Natural killer cell treated with Interleukin-12 subunit alpha and Interleukin-12 subunit beta and Interleukin-15 and Interleukin-18, amount 100 ng/mL, for 72 hours (primary cell): ENCODE data around the gene PRDX6. TPM values are rescaled to one million over a fixed set of nuclear protein-coding genes. Genes with fewer than 3 reads are reported as not detected.

Source experiments
- ATAC-seq, 2 donors: fragments of 150-1000 bp; cut with Tn5 transposase in 1 of 2; sonication (Bioruptor Pico), chemical (Tn5 transposase) in 1 of 2; 2 replicates each; pipeline ENCODE4 v1.10.0; 2021
- DNase-seq: peaks from one replicate; pipeline ENCODE4 v3.0.0; 2022; ENCODE audit warnings: low spot score
- H3K27ac Mint-ChIP-seq, 2 donors: 1 replicate in 1 of 2; 2 replicates in 1 of 2; pipeline ENCODE4 v1.8.0; 2022; ENCODE audit warnings: mixed read lengths in 2 of 2, mild to moderate bottlenecking in 1 of 2, moderate library complexity in 1 of 2
- H3K27me3 Mint-ChIP-seq, 2 donors: 1 replicate in 1 of 2; 2 replicates in 1 of 2; pipeline ENCODE4 v1.8.0; 2022; ENCODE audit warnings: mixed read lengths in 2 of 2
- H3K36me3 Mint-ChIP-seq: one replicate; pipeline ENCODE4 v1.8.0; 2022; ENCODE audit warnings: mixed read lengths
- H3K4me1 Mint-ChIP-seq, 2 donors: 1 replicate in 1 of 2; 2 replicates in 1 of 2; pipeline ENCODE4 v1.8.0; 2022; ENCODE audit warnings: low read depth in 2 of 2, mixed read lengths in 2 of 2, mild to moderate bottlenecking in 1 of 2
- H3K4me3 Mint-ChIP-seq: one replicate; pipeline ENCODE4 v1.8.0; 2022; ENCODE audit warnings: mixed read lengths
- H3K9me3 Mint-ChIP-seq: 2 replicates; pipeline ENCODE4 v1.8.0; 2022; ENCODE audit warnings: mixed read lengths
- total RNA-seq, 2 donors: library from RNA; stranded (reverse); gene quantifications; one replicate each; pipeline ENCODE4 v1.2.3, GENCODE V29; 2022

Gene PRDX6, protein sequence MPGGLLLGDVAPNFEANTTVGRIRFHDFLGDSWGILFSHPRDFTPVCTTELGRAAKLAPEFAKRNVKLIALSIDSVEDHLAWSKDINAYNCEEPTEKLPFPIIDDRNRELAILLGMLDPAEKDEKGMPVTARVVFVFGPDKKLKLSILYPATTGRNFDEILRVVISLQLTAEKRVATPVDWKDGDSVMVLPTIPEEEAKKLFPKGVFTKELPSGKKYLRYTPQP
- 100 to 1,000 TPM; 119 to 155 TPM for total RNA-seq

DNA sequence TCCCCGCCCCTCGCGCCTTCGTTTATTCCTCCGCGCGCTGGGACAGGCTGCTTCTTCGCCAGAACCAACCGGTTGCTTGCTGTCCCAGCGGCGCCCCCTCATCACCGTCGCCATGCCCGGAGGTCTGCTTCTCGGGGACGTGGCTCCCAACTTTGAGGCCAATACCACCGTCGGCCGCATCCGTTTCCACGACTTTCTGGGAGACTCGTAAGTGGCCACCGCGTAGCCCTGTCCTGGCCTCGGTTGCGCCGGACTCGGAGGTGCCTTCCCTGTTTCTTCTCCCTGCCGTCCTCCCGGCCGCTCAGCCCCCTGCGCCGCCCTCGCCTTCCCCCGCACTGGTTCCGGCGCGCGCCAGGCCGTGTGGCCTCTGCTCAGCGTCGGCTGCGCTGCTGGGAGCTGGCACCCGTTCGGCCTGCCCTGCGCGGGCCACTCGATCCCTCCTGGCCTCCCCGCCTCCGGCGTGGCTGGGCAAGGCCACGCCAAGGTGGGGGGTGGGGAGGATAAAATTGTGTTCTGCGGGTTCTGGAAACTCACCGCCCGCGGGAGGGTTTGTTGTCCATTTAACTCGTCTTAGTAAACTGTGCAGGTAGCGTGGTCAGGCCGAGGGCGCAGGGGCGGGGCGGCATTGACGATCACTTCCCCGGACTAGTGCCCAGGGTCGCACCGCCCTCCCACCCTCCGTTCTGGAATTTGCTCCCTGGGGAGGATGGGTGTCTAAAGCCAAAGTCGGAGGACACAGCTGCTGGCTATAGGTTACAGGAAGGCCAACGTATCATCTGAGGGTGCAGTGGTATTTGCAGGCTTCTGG lies at the start of gene PRDX6:
PRDX6 (plus strand) TSS at position 50 of the 808 bp plus-strand sequence; CDS start at position 113, 63 bp downstream.
- Mint-ChIP-seq H3K27ac (peak within 1 kb of the TSS; percentile 87 to 88), H3K4me1 (peaks cover 48 to 65% of the 10 kb centered on the region in 2 donors), H3K9me3 (no peaks in the 10 kb centered on the region), H3K36me3 (peaks cover 25% of the 10 kb centered on the region), H3K4me3 (peak within 1 kb of the TSS; percentile 89), H3K27me3 (no peaks in the 10 kb centered on the region)
- ATAC-seq: peak; percentile 51 to 56
- DNase-seq: peak; percentile 87

DNA sequence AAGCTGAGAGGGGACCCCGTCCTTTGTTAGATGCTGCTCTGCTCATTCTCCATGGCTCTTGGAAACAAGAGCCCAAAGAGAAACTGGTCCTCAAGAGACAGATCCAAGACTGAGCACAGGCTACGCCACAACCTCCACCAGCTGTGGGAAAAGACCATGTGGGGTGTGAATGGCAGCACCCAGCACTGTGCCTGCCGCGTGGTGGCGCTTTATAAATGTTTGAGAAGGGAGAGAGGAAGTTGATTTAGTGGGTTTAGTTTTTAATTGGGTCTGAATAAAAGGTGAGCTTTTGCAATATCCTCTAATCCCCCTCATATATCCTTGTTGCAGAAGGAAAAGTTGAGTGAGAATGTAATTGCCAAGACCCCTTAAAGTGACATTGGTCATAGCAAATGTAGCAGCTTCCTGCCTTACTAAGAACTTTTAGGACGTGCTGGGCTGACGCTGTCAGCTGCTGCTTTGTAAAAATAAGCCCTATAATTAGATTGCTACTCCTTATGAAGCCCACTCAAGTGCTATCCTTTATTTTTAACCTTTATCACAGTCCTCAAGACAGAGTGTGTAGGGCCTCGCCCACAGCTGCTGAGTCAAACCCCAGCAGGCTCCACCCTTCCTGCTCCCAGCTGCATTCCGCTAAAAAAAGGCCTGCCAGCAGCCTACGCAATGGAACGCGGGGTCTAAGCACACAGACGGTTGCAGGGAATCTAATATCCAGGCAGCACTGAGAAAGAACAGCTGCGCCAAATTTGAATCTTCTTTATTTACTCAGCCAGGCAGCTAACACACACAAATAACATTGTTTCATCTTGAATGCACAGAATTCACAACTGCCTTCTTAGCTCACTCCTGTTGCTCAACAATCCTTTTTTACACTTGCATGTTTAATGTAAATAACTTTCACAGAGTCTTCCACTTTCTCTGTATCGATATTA lies 47.4 kb upstream of the PRDX6 start:
- peak; percentile 84 to 85 for ATAC-seq
- no peaks in the 10 kb centered on the region for H3K9me3 Mint-ChIP-seq
- H3K36me3 Mint-ChIP-seq: no peaks in the 10 kb centered on the region
- H3K27ac Mint-ChIP-seq: peak overlapping the region; percentile 72 to 89
- peaks cover 25 to 43% of the 10 kb centered on the region in 2 donors for H3K4me1 Mint-ChIP-seq
- peak; percentile 67 for DNase-seq
- no peaks in the 10 kb centered on the region for H3K27me3 Mint-ChIP-seq
- H3K4me3 Mint-ChIP-seq: peak overlapping the region; percentile 82

DNA sequence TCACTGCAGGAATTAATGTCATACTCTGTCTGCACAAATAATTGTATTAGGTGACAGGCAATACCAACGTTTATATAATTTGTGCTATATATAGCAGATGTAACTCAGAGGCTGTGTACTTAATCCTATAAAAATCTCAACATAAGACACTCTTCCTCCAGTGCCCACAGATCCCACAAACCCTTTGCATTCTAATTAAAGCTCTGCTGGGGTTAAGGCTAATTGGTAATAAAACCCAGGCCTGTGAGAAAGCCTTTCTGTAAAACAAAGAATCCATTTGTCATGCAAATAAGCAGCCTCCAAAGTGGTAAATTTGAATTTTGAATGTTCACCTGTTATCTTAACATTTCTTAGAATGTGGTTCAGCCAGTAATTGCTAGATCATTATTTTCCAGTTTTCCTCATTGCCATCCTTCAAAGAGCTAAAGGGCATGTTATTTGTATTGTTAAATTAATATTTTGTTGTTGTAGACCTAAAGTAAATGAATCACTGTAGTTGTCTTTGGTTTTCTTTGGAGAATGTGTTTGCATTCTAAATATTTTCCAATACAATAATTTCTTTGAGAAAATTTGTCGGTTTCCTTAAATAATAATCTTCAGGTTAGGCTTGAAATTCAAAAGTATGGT lies 46.3 kb upstream of the PRDX6 start:
- Mint-ChIP-seq H3K27ac (peak overlapping the region in 1 of 2 donors; percentile 72), H3K36me3 (no peaks in the 10 kb centered on the region), H3K4me1 (peaks cover 25 to 46% of the 10 kb centered on the region in 2 donors), H3K9me3 (no peaks in the 10 kb centered on the region), H3K4me3 (peak overlapping the region; percentile 82), H3K27me3 (no peaks in the 10 kb centered on the region)
- ATAC-seq: no peak
- DNase-seq: no peak

DNA sequence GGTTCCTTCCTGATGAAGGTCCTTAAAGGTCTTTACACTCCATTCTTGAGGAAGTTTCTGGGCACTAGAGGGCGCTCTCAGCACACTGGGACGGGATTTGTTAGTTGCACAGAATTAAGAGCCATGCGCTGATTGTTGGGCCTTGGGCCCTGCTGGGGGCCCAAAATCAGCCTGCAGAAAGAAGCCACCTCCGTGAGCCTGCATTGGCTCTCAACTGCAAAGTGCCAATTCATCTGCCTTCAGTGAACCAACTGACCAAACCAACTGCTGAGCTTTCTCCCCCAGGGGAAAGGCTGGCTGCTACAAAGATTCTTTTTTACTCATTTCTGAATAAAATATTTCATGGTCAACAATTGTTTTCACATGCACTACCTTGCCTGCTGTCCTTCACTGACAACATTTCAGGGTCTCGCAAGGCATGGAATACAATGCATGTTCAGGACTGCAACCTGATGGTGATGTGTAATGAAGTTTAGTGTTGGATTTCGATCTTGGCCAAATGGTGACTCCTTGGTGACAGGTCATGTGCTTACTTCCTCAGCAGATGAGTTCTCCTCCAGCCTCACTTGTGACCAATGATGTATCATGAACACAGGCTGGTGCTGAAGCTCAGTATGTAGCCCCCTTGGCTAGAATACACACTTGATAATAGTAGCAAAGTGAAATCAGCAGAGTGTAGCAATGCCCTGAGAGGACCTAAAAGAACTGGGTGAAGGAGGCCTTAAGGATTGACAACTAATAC lies 45.7 kb upstream of the PRDX6 start:
- no peaks in the 10 kb centered on the region for H3K9me3 Mint-ChIP-seq
- H3K4me1 Mint-ChIP-seq: peaks cover 25 to 46% of the 10 kb centered on the region in 2 donors
- DNase-seq (peak; percentile 89), ATAC-seq (peak; percentile 66 to 69)
- no peak overlapping the region for H3K4me3 Mint-ChIP-seq
- H3K27me3 Mint-ChIP-seq: no peaks in the 10 kb centered on the region
- no peaks in the 10 kb centered on the region for H3K36me3 Mint-ChIP-seq
- H3K27ac Mint-ChIP-seq: no peak overlapping the region

DNA sequence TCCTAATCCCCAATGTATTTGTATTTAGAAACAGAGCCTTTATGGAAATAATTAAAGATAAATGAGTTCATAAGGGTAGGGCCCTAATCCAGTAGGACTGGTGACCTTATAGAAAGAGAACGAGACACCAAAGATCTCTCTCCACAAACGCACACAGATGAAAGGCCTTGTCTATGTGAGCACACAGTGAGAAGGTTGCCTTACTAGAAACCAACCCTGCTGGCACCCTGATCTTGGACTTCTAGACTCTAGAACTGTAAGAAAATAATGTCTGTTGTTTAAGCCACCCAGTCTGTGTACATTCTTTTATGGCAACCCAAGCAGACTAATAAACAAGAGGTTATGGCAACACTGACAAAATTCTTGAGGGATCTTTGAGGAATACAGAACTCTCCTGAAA lies 44.8 kb upstream of the PRDX6 start:
- no peak for ATAC-seq
- H3K27me3 Mint-ChIP-seq: no peaks in the 10 kb centered on the region
- H3K27ac Mint-ChIP-seq: no peak overlapping the region
- no peak overlapping the region for H3K4me3 Mint-ChIP-seq
- H3K36me3 Mint-ChIP-seq: no peaks in the 10 kb centered on the region
- no peaks in the 10 kb centered on the region for H3K9me3 Mint-ChIP-seq
- H3K4me1 Mint-ChIP-seq: peaks cover 25 to 46% of the 10 kb centered on the region in 2 donors
- no peak for DNase-seq

DNA sequence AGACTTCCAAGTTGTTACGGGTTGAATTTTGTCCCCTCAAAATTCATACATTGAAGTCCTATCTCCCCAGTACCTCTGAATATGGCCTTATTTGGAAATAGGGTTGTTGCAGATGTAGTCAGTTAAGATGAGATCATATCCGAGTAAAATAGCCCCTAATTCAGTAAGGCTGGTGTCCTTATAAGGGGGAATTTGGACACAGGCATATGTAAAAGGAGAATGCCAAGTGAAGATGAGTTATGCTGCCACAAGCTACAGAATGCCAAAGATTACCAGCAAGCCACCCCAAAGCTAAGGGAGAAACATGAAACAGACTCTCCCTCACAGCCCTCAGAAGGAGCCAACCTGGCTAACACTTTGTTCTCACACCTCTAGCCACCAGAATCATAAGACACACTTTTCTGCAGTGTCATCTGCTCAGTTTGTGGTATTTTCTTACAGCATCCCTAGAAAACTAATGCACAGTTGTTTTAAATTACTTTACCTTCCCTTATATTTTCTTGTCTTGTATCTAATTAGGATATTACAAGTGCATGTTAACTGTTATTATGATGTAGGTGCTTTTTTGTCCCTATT lies 43.3 kb upstream of the PRDX6 start:
- no peak for DNase-seq
- no peaks in the 10 kb centered on the region for H3K36me3 Mint-ChIP-seq
- H3K4me3 Mint-ChIP-seq: no peak overlapping the region
- no peaks in the 10 kb centered on the region for H3K9me3 Mint-ChIP-seq
- peak overlapping the region; percentile 2 to 15 for H3K27ac Mint-ChIP-seq
- H3K4me1 Mint-ChIP-seq: peaks cover 25 to 46% of the 10 kb centered on the region in 2 donors
- ATAC-seq: peak in 1 of 2 donors; percentile 68
- H3K27me3 Mint-ChIP-seq: no peaks in the 10 kb centered on the region

DNA sequence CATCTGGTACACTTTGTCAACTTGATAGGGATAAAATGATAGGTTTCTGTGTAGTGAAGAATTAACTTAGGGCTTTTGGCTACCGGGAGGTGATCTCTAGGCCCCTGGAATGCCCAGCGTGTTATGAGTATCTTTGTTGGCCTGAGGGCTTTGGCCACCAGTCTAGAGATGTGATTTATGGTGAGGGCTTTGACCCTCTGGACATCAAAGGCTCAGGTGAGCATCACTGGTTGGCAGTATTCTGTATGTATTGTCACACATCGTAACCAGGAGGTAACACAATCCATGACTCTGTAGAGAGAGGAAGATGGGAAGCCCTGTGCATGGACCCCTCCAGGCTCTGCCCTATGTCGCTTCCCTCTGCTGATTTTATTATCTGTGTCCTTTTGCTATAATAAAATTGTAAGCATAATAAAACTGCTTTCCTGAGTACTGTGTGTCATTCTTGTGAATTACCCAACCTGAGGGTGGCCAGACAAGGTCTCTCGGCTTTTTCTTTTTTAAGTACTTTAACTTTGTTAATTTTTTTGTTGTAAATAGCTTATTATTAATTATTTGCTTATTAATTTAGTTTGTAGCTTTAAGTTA lies 40.2 kb upstream of the PRDX6 start:
- Mint-ChIP-seq H3K27me3 (no peaks in the 10 kb centered on the region), H3K4me3 (no peak overlapping the region), H3K27ac (no peak overlapping the region), H3K9me3 (no peaks in the 10 kb centered on the region), H3K4me1 (peaks cover 10 to 16% of the 10 kb centered on the region in 2 donors), H3K36me3 (no peaks in the 10 kb centered on the region)
- DNase-seq (no peak), ATAC-seq (no peak)

DNA sequence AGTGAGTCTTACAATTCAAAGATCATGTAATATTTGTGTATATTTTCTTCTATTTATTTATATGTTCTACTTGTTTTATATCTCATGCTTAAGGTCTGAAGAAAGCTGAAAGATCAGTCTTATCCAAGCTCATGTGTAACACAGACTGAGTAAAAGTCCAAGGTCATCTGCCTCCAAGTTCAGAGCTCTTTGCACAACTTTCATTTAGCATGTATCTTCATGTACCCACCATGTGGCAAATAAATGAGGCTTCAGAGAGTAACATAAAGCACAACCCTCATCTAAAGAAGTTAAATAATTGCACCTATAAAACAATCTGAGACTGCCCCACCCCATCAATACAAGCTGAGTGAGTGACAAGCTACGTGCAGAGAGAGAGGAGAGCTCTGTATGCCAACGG lies 38.5 kb upstream of the PRDX6 start:
- H3K27me3 Mint-ChIP-seq: no peaks in the 10 kb centered on the region
- no peak overlapping the region for H3K4me3 Mint-ChIP-seq
- H3K27ac Mint-ChIP-seq: peak overlapping the region in 1 of 2 donors; percentile 13
- no peaks in the 10 kb centered on the region for H3K9me3 Mint-ChIP-seq
- H3K4me1 Mint-ChIP-seq: peaks cover 10 to 15% of the 10 kb centered on the region in 2 donors
- ATAC-seq: no peak
- no peak for DNase-seq
- no peaks in the 10 kb centered on the region for H3K36me3 Mint-ChIP-seq

DNA sequence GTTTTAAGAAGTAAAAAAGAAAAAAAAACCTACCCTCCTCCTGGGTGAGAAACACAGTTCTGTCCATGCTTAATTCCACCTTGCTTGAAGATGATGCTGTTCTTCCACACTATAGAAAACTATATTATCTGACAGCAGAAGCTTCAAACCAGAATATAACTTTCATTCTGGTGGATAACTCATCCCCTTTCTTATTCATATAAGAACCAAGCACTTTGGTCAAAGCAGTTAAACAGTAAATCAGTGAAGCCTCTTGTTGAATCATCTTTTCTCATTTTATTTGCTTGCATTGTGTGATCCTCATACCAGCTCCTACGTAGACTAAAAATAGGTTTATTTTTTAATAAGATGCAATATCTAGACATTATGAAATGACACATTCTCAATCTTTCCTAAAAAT lies 36.7 kb upstream of the PRDX6 start:
- H3K9me3 Mint-ChIP-seq: no peaks in the 10 kb centered on the region
- no peaks in the 10 kb centered on the region for H3K36me3 Mint-ChIP-seq
- DNase-seq (no peak), ATAC-seq (no peak)
- no peaks in the 10 kb centered on the region for H3K27me3 Mint-ChIP-seq
- H3K4me3 Mint-ChIP-seq: no peak overlapping the region
- no peak overlapping the region for H3K27ac Mint-ChIP-seq
- H3K4me1 Mint-ChIP-seq: peaks cover 13% of the 10 kb centered on the region in 2 donors

DNA sequence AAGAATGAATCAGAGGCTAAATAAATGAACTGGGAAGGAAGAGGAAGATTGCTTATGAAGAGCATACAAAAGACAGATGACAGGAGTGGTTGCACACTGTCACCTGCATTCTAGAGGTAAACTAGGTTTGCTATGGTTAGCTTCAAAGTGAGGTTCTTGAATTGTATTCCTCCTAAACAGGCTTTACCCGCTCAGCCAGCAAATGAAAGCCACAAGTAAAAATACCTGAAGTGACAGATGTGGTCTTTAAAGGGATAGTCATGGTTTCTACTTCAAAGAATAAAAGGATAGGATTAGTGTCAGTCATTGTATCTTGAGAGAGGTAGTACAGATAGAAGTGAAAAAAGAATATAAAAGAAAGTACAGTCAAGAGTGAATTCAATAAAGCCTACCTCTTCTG lies 32.4 kb upstream of the PRDX6 start:
- no peak for DNase-seq
- no peak for ATAC-seq
- H3K36me3 Mint-ChIP-seq: peaks cover 25% of the 10 kb centered on the region
- H3K4me1 Mint-ChIP-seq: peaks cover 13 to 17% of the 10 kb centered on the region in 2 donors
- H3K27ac Mint-ChIP-seq: no peak overlapping the region
- H3K27me3 Mint-ChIP-seq: no peaks in the 10 kb centered on the region
- H3K9me3 Mint-ChIP-seq: no peaks in the 10 kb centered on the region
- no peak overlapping the region for H3K4me3 Mint-ChIP-seq

DNA sequence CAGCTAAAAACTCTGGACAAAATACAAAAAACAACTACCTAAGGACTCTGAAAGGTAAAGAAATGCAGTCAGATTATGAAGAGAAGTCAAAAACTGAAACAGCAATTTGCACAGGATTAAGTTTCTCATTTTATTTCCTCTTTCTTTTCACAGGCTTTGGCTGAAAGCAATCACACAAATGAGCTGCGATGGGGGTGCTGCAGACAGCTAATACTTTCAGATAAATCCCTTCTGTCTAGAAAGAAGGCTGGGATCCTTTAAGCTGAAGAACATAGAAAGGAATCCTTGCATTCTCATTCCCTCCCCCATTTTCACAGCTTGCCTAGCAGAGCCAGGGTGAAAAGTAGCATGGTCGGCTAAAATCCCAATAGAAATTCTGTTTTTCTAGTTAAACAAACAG lies 32.0 kb upstream of the PRDX6 start:
- no peak for DNase-seq
- H3K9me3 Mint-ChIP-seq: no peaks in the 10 kb centered on the region
- H3K27ac Mint-ChIP-seq: no peak overlapping the region
- H3K27me3 Mint-ChIP-seq: no peaks in the 10 kb centered on the region
- peaks cover 25% of the 10 kb centered on the region for H3K36me3 Mint-ChIP-seq
- H3K4me3 Mint-ChIP-seq: no peak overlapping the region
- ATAC-seq: no peak
- peaks cover 13 to 17% of the 10 kb centered on the region in 2 donors for H3K4me1 Mint-ChIP-seq

DNA sequence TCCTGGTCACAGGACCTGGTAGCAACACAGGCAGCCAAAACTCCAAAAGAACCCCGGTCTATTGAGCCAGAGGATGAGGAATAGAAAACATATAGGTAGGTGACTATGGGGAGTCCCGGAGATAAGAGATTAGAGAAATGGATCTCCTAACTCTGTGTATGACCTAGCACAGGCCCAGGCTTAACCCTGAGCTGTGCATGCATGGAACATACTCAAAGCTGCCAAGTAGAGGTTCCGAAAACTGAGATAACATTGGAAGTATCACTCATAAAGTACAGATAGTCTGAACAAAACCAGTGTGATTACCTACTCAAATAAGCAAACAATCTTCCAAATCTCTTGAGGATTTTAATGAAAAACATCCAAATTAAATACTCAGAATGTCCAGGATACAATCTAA lies 31.5 kb upstream of the PRDX6 start:
- Mint-ChIP-seq H3K4me3 (no peak overlapping the region), H3K27ac (no peak overlapping the region), H3K9me3 (no peaks in the 10 kb centered on the region), H3K36me3 (peaks cover 25% of the 10 kb centered on the region), H3K4me1 (peaks cover 13 to 17% of the 10 kb centered on the region in 2 donors), H3K27me3 (no peaks in the 10 kb centered on the region)
- DNase-seq (no peak), ATAC-seq (no peak)
